ENCODE data around the gene TDRD1.

Gene TDRD1

DNA sequence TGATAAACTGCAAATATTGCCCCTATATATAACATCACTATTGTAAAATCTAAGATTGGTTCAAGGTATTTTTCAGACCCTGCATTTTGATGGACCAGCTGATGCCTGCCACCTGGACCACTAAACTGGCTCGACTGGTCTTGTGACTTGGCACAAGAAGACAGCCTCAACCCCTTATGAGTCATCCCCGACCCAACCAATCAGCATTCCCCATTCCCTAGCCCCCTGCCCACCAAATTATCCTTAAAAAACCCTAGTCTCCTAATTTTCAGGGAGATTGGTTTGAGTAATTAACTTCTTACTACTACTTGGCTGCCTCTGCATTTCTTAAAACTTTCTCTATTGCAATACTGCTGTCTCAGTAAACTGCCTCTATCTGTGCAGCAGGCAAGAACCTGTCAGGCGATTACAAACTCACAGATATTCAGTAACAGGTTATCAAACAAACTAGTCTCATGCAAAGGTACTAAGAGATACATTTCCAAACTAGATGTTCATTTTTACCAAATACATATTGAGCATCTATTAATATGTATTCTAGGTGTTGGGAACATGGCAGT, 10.6 kb upstream of the TDRD1 start:
- peaks cover 4% of the 10 kb centered on the region for H3K36me3 ChIP-seq (ENCODE audit: insufficient read depth, insufficient read length, low read length)
- no peaks in the 10 kb centered on the region for H3K4me1 ChIP-seq (ENCODE audit: insufficient read depth, insufficient read length)
- no peak overlapping the region for H3K9ac ChIP-seq (ENCODE audit: insufficient read length, low read depth)
- TF ChIP-seq ZNF274 (IDR thresholded peaks at IDR 0.05; ENCODE audit: low read depth, low read length) (no peak), YY1 (IDR thresholded peaks at IDR 0.05; ENCODE audit: insufficient read depth, insufficient read length) (no peak), SUZ12 (IDR thresholded peaks at IDR 0.05; ENCODE audit: extremely low read depth, insufficient read depth, insufficient read length) (no peak)
- no peak for DNase-seq (ENCODE audit: low read depth, low spot score)
- no peaks in the 10 kb centered on the region for H3K27me3 ChIP-seq (ENCODE audit: insufficient read depth, insufficient read length)
- no peak overlapping the region for H3K4me3 ChIP-seq (ENCODE audit: insufficient read length, low read depth)
- peaks cover 21% of the 10 kb centered on the region for H3K9me3 ChIP-seq (ENCODE audit: insufficient read depth, low read length)

DNA sequence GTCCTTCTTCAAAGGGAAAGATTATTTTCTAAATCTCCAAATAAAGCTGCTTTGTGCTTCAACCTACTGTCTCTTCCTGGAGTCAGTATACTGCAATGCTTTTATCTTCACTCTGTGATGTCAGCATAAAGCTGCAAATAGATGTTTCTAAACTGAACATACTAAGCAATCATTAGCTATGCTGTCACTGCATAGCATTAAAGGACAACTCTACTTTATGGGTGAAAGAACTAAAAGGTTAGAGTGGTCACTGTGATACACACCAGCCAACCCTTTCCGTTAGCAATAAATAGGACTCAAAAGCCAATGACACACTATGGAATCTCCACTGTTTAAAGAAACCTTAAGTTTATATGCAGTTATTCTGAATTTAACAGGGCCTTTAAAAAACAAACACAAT, 6.9 kb upstream of the TDRD1 start:
- TF ChIP-seq YY1 (IDR thresholded peaks at IDR 0.05; ENCODE audit: insufficient read depth, insufficient read length) (no peak), SUZ12 (IDR thresholded peaks at IDR 0.05; ENCODE audit: extremely low read depth, insufficient read depth, insufficient read length) (no peak), ZNF274 (IDR thresholded peaks at IDR 0.05; ENCODE audit: low read depth, low read length) (no peak)
- peaks cover 17% of the 10 kb centered on the region for H3K27me3 ChIP-seq (ENCODE audit: insufficient read depth, insufficient read length)
- DNase-seq (ENCODE audit: low read depth, low spot score), result no peak
- no peak overlapping the region for H3K4me3 ChIP-seq (ENCODE audit: insufficient read length, low read depth)
- peaks cover 21% of the 10 kb centered on the region for H3K9me3 ChIP-seq (ENCODE audit: insufficient read depth, low read length)
- peak overlapping the region; percentile 44 for H3K9ac ChIP-seq (ENCODE audit: insufficient read length, low read depth)
- peaks cover 3% of the 10 kb centered on the region for H3K36me3 ChIP-seq (ENCODE audit: insufficient read depth, insufficient read length, low read length)
- no peaks in the 10 kb centered on the region for H3K4me1 ChIP-seq (ENCODE audit: insufficient read depth, insufficient read length)

GRCh38 chr10:114172776-114173602, 6.2 kb upstream of the TDRD1 start:
- Histone ChIP-seq H3K36me3 (ENCODE audit: insufficient read depth, insufficient read length, low read length) (no peaks in the 10 kb centered on the region), H3K4me1 (ENCODE audit: insufficient read depth, insufficient read length) (no peaks in the 10 kb centered on the region), H3K9ac (ENCODE audit: insufficient read length, low read depth) (peak overlapping the region; percentile 84), H3K9me3 (ENCODE audit: insufficient read depth, low read length) (peaks cover 20% of the 10 kb centered on the region), H3K4me3 (ENCODE audit: insufficient read length, low read depth) (peak overlapping the region; percentile 95), H3K27me3 (ENCODE audit: insufficient read depth, insufficient read length) (peaks cover 17% of the 10 kb centered on the region)
- TF ChIP-seq ZNF274 (IDR thresholded peaks at IDR 0.05; ENCODE audit: low read depth, low read length) (no peak), SUZ12 (IDR thresholded peaks at IDR 0.05; ENCODE audit: extremely low read depth, insufficient read depth, insufficient read length) (no peak), YY1 (IDR thresholded peaks at IDR 0.05; ENCODE audit: insufficient read depth, insufficient read length) (no peak)
- DNase-seq (ENCODE audit: low read depth, low spot score), result no peak

DNA sequence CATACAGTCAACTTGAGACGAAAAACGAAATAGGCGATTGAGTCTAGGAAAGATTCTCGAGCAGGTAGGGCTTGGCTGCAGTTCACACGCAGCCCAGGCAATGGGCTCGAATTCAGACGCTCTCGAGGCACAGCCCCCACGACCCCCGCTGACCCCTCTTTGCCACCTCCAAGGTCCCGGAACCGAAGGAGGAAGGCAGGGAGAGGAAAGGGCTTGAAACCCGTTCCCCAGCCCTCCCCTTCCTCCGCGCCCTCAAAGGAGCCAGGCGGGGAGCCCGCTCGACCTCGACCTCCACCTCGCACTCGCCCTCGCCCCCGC, 5.6 kb upstream of the TDRD1 start:
- H3K9ac ChIP-seq (ENCODE audit: insufficient read length, low read depth), result peak overlapping the region; percentile 84
- TF ChIP-seq YY1 (IDR thresholded peaks at IDR 0.05; ENCODE audit: insufficient read depth, insufficient read length) (no peak), SUZ12 (IDR thresholded peaks at IDR 0.05; ENCODE audit: extremely low read depth, insufficient read depth, insufficient read length) (no peak), ZNF274 (IDR thresholded peaks at IDR 0.05; ENCODE audit: low read depth, low read length) (no peak)
- H3K9me3 ChIP-seq (ENCODE audit: insufficient read depth, low read length), result peaks cover 14% of the 10 kb centered on the region
- H3K4me3 ChIP-seq (ENCODE audit: insufficient read length, low read depth), result peak overlapping the region; percentile 95
- no peak for DNase-seq (ENCODE audit: low read depth, low spot score)
- H3K27me3 ChIP-seq (ENCODE audit: insufficient read depth, insufficient read length), result peaks cover 17% of the 10 kb centered on the region
- H3K4me1 ChIP-seq (ENCODE audit: insufficient read depth, insufficient read length), result no peaks in the 10 kb centered on the region
- no peaks in the 10 kb centered on the region for H3K36me3 ChIP-seq (ENCODE audit: insufficient read depth, insufficient read length, low read length)

- H3K9me3 ChIP-seq (ENCODE audit: insufficient read depth, low read length), result peaks cover 8% of the 10 kb centered on the region; the same call in 1 of the 2 replicates
Measured at GRCh38 chr10:114173921-114174694, 5.0 kb upstream of the TDRD1 start, which contains the start of gene CCDC186. CCDC186 (minus strand) TSS chr10:114174203; CDS start chr10:114163268, 10,935 bp downstream.

GRCh38 chr10:114174695-114175188, 4.4 kb upstream of the TDRD1 start:
- peaks cover 17% of the 10 kb centered on the region for H3K27me3 ChIP-seq (ENCODE audit: insufficient read depth, insufficient read length)
- H3K4me1 ChIP-seq (ENCODE audit: insufficient read depth, insufficient read length), result no peaks in the 10 kb centered on the region
- H3K9me3 ChIP-seq (ENCODE audit: insufficient read depth, low read length), result peaks cover 3% of the 10 kb centered on the region; the same call in 1 of the 2 replicates
- TF ChIP-seq YY1 (IDR thresholded peaks at IDR 0.05; ENCODE audit: insufficient read depth, insufficient read length) (no peak), SUZ12 (IDR thresholded peaks at IDR 0.05; ENCODE audit: extremely low read depth, insufficient read depth, insufficient read length) (no peak), ZNF274 (IDR thresholded peaks at IDR 0.05; ENCODE audit: low read depth, low read length) (no peak)
- H3K9ac ChIP-seq (ENCODE audit: insufficient read length, low read depth), result peak overlapping the region; percentile 74
- peak overlapping the region; percentile 95 for H3K4me3 ChIP-seq (ENCODE audit: insufficient read length, low read depth)
- DNase-seq (ENCODE audit: low read depth, low spot score), result no peak
- no peaks in the 10 kb centered on the region for H3K36me3 ChIP-seq (ENCODE audit: insufficient read depth, insufficient read length, low read length)

More at GRCh38 chr10:114173921-114174694, 5.0 kb upstream of the TDRD1 start, which contains the start of gene CCDC186:
- Histone ChIP-seq H3K4me1 (ENCODE audit: insufficient read depth, insufficient read length) (no peaks in the 10 kb centered on the region), H3K9ac (ENCODE audit: insufficient read length, low read depth) (peak within 1 kb of the TSS; percentile 84), H3K36me3 (ENCODE audit: insufficient read depth, insufficient read length, low read length) (no peaks in the 10 kb centered on the region), H3K4me3 (ENCODE audit: insufficient read length, low read depth) (peak within 1 kb of the TSS; percentile 95), H3K27me3 (ENCODE audit: insufficient read depth, insufficient read length) (peaks cover 17% of the 10 kb centered on the region)
- TF ChIP-seq SUZ12 (IDR thresholded peaks at IDR 0.05; ENCODE audit: extremely low read depth, insufficient read depth, insufficient read length) (no peak), YY1 (IDR thresholded peaks at IDR 0.05; ENCODE audit: insufficient read depth, insufficient read length) (peak; percentile 66)
- DNase-seq (ENCODE audit: low read depth, low spot score), result peak; percentile 94

All from NT2/D1 (cell line).